Lower lobe of right lung (tissue), 2 donors: ENCODE results near the gene MAML3. TPM values are rescaled to one million over a fixed set of nuclear protein-coding genes. Genes with fewer than 3 reads are reported as not detected.

Source experiments
- ATAC-seq, 2 donors: fragments of 200-7000 bp; cut with Tn5 transposase; one replicate each; pipeline ENCODE4 v1.9.1; 2020 to 2022; ENCODE audit warnings: mild to moderate bottlenecking in 2 of 2, moderate library complexity in 2 of 2
- DNase-seq: peaks from one replicate; pipeline ENCODE4 v3.0.0-alpha.2; 2020
- H3K27ac ChIP-seq: fragments of 200-600 bp; one replicate; pipeline ENCODE4 v1.8.0; 2022
- H3K27me3 ChIP-seq: fragments of 200-600 bp; one replicate; pipeline ENCODE4 v1.8.0; 2022; ENCODE audit warnings: low read depth
- H3K36me3 ChIP-seq: fragments of 200-600 bp; one replicate; pipeline ENCODE4 v1.8.0; 2022; ENCODE audit warnings: mild to moderate bottlenecking
- H3K4me1 ChIP-seq: fragments of 200-600 bp; one replicate; pipeline ENCODE4 v1.8.0; 2022
- H3K4me3 ChIP-seq: fragments of 200-600 bp; one replicate; pipeline ENCODE4 v1.8.0; 2022; ENCODE audit warnings: mild to moderate bottlenecking
- H3K9me3 ChIP-seq: fragments of 200-600 bp; one replicate; pipeline ENCODE4 v1.8.0; 2022
- CTCF ChIP-seq: fragments of 200-600 bp; IDR thresholded peaks from one replicate; pipeline ENCODE4 v1.8.0; 2022; ENCODE audit warnings: antibody characterized with exemption, mild to moderate bottlenecking
- intact Hi-C: fragments of 100-400 bp; cut with DNase I; formaldehyde crosslinking; loops from one replicate; pipeline ENCODE4 v1.11.0; 2022
- total RNA-seq: library from RNA; stranded (reverse); fragmentation: NEBNext Ultra II Directional; extraction: Animal tissue kit (Norgen Biotek cat#: 25700); gene quantifications from one replicate; pipeline ENCODE4 v1.2.1, GENCODE V29; 2021
- donor health status: DM: no; HTN: yes; CAD: no; lungs with severe emphysema.

MAML3 gene
- total RNA-seq, 1 donor from 2014 or later, result 12.5 TPM

GRCh38 chr4:139938414-139938813 lies 215.6 kb downstream of the MAML3 start:
- Histone ChIP-seq H3K4me3 (no peak overlapping the region), H3K36me3 (no peaks in the 10 kb centered on the region), H3K4me1 (peaks cover 9% of the 10 kb centered on the region), H3K9me3 (no peaks in the 10 kb centered on the region), H3K27me3 (no peaks in the 10 kb centered on the region), H3K27ac (no peak overlapping the region)
- ATAC-seq, result no peak
- no peak for DNase-seq
- intact Hi-C loops, result no loop called here
- TF ChIP-seq CTCF, result no peak

GRCh38 chr4:139935911-139936310 lies 218.1 kb downstream of the MAML3 start:
- DNase-seq (no peak), ATAC-seq (no peak)
- Histone ChIP-seq H3K27me3 (no peaks in the 10 kb centered on the region), H3K9me3 (no peaks in the 10 kb centered on the region), H3K27ac (no peak overlapping the region), H3K36me3 (no peaks in the 10 kb centered on the region), H3K4me1 (peaks cover 9% of the 10 kb centered on the region), H3K4me3 (no peak overlapping the region)
- intact Hi-C loops, result no loop called here
- TF ChIP-seq CTCF, result no peak

- DNase-seq, result no peak
- peaks cover 9% of the 10 kb centered on the region for H3K4me1 ChIP-seq
- no peak overlapping the region for H3K27ac ChIP-seq
- no peaks in the 10 kb centered on the region for H3K27me3 ChIP-seq
- no peaks in the 10 kb centered on the region for H3K36me3 ChIP-seq
- intact Hi-C loops, result no loop called here
- H3K9me3 ChIP-seq, result no peaks in the 10 kb centered on the region
- no peak overlapping the region for H3K4me3 ChIP-seq
- ATAC-seq, result no peak
- TF ChIP-seq CTCF, result no peak
Observed at GRCh38 chr4:139934708-139935195, 219.2 kb downstream of the MAML3 start.

GRCh38 chr4:139934057-139934707 lies 219.8 kb downstream of the MAML3 start:
- no peak overlapping the region for H3K27ac ChIP-seq
- intact Hi-C loops, result no loop called here
- no peaks in the 10 kb centered on the region for H3K27me3 ChIP-seq
- no peak overlapping the region for H3K4me3 ChIP-seq
- H3K4me1 ChIP-seq, result peaks cover 9% of the 10 kb centered on the region
- no peak for TF ChIP-seq CTCF
- ATAC-seq (no peak), DNase-seq (no peak)
- H3K9me3 ChIP-seq, result no peaks in the 10 kb centered on the region
- no peaks in the 10 kb centered on the region for H3K36me3 ChIP-seq

GRCh38 chr4:139933541-139933940 lies 220.4 kb downstream of the MAML3 start:
- DNase-seq (no peak), ATAC-seq (no peak)
- Histone ChIP-seq H3K36me3 (no peaks in the 10 kb centered on the region), H3K27me3 (no peaks in the 10 kb centered on the region), H3K9me3 (no peaks in the 10 kb centered on the region), H3K4me1 (peaks cover 9% of the 10 kb centered on the region), H3K4me3 (no peak overlapping the region), H3K27ac (no peak overlapping the region)
- intact Hi-C loops, result no loop called here
- no peak for TF ChIP-seq CTCF
